Hematopoietic multipotent progenitor cell treated with erythropoietin and hydrocortisone succinate and interleukin-3 and kit ligand, for 15 days (in vitro differentiated cells): Measurements from ENCODE around the gene SEZ6.

Source experiments
- DNase-seq: peaks from one replicate; pipeline ENCODE4 v3.0.0-alpha.2; 2015; ENCODE audit warnings: low spot score

The SEZ6 gene

GRCh38 chr17:29000973-29001372, 4.9 kb downstream of the SEZ6 start:
- DNase-seq = no peak

- no peak for DNase-seq
Observed at GRCh38 chr17:28999206-28999605, 6.6 kb downstream of the SEZ6 start.

- no peak for DNase-seq
Observed at GRCh38 chr17:28997806-28998205, 8.0 kb downstream of the SEZ6 start.

- DNase-seq = no peak
Observed at GRCh38 chr17:28996554-28997096, 9.2 kb downstream of the SEZ6 start.

- no peak for DNase-seq
Observed at GRCh38 chr17:28993645-28994426, 12.0 kb downstream of the SEZ6 start.

GRCh38 chr17:28992625-28993600, 12.9 kb downstream of the SEZ6 start:
- no peak for DNase-seq

- no peak for DNase-seq
Observed at GRCh38 chr17:28992185-28992584, 13.6 kb downstream of the SEZ6 start.

- DNase-seq = no peak
Observed at GRCh38 chr17:28991779-28992178, 14.1 kb downstream of the SEZ6 start.

GRCh38 chr17:28989028-28989427, 16.8 kb downstream of the SEZ6 start:
- no peak for DNase-seq

- DNase-seq = no peak
Observed at GRCh38 chr17:28988475-28988874, 17.4 kb downstream of the SEZ6 start.

GRCh38 chr17:28986714-28987655, 18.8 kb downstream of the SEZ6 start:
- no peak for DNase-seq

- DNase-seq = no peak
Observed at GRCh38 chr17:28985950-28986713, 19.7 kb downstream of the SEZ6 start.

- DNase-seq = no peak
Observed at GRCh38 chr17:28983286-28984230, 22.3 kb downstream of the SEZ6 start.

GRCh38 chr17:28982131-28982793, 23.6 kb downstream of the SEZ6 start:
- no peak for DNase-seq

- DNase-seq = no peak
Observed at GRCh38 chr17:28978356-28978964, 27.4 kb downstream of the SEZ6 start.

GRCh38 chr17:28977659-28978355, 28.0 kb downstream of the SEZ6 start:
- no peak for DNase-seq

GRCh38 chr17:28975646-28976045, 30.2 kb downstream of the SEZ6 start:
- no peak for DNase-seq

GRCh38 chr17:28975031-28975430, 30.8 kb downstream of the SEZ6 start:
- DNase-seq = no peak
